GM23338 (cell line): ENCODE results near the gene HRH3. TPM values are rescaled to one million over a fixed set of nuclear protein-coding genes. Genes with fewer than 3 reads are reported as not detected.

ENCODE experiments used
- ATAC-seq: fragments of 200-7000 bp; cut with Tn5 transposase; 3 replicates; pipeline ENCODE4 v1.9.1; 2020
- DNase-seq: peaks from one replicate; pipeline ENCODE4 v3.0.0-alpha.2; 2015; ENCODE audit warnings: low spot score
- H2AFZ ChIP-seq: fragments of 200-600 bp; sonication (generic); 2 replicates; pipeline ENCODE4 v1.8.0; 2016; ENCODE audit warnings: antibody characterized with exemption, mild to moderate bottlenecking, moderate library complexity
- H3F3A ChIP-seq: fragments of 200-600 bp; sonication (generic); replicated peaks from 2 replicates; pipeline ENCODE4 v1.8.0; 2017; ENCODE audit warnings: antibody characterized with exemption, mixed run types, low read depth
- H3K27ac ChIP-seq: fragments of 200-600 bp; sonication (generic); 2 replicates; pipeline ENCODE4 v1.6.1; 2016; ENCODE audit warnings: low read depth
- H3K27me3 ChIP-seq: fragments of 200-600 bp; sonication (generic); 2 replicates; pipeline ENCODE4 v1.8.0; 2016; ENCODE audit warnings: mild to moderate bottlenecking, mixed run types, moderate library complexity; ENCODE audit not compliant: insufficient read depth
- H3K36me3 ChIP-seq: fragments of 200-600 bp; sonication (generic); 2 replicates; pipeline ENCODE4 v1.8.0; 2016; ENCODE audit warnings: mild to moderate bottlenecking; ENCODE audit not compliant: insufficient read depth
- H3K4me1 ChIP-seq: fragments of 200-600 bp; sonication (generic); 2 replicates; pipeline ENCODE4 v1.8.0; 2016; ENCODE audit warnings: mild to moderate bottlenecking, moderate library complexity; ENCODE audit not compliant: insufficient read depth
- H3K4me2 ChIP-seq: fragments of 200-600 bp; sonication (generic); 2 replicates; pipeline ENCODE4 v1.7.1; 2017; ENCODE audit warnings: mixed run types
- H3K4me3 ChIP-seq: fragments of 200-600 bp; sonication (generic); 2 replicates; pipeline ENCODE4 v1.6.1; 2016; ENCODE audit warnings: mixed run types
- H3K79me2 ChIP-seq: fragments of 200-600 bp; sonication (generic); replicated peaks from 2 replicates; pipeline ENCODE4 v1.8.0; 2017; ENCODE audit warnings: mild to moderate bottlenecking; ENCODE audit not compliant: insufficient read depth
- H3K9me2 ChIP-seq: fragments of 200-600 bp; sonication (generic); 2 replicates; pipeline ENCODE4 v1.8.0; 2017; ENCODE audit not compliant: insufficient read depth
- H4K20me1 ChIP-seq: fragments of 200-600 bp; sonication (generic); replicated peaks from 2 replicates; pipeline ENCODE4 v1.8.0; 2017; ENCODE audit warnings: mild to moderate bottlenecking; ENCODE audit not compliant: insufficient read depth
- H3K27ac Mint-ChIP-seq: 2 replicates; pipeline ENCODE4 v1.8.0; 2020; ENCODE audit warnings: inconsistent platforms, mild to moderate bottlenecking, moderate library complexity, mixed read lengths
- H3K27me3 Mint-ChIP-seq: 3 replicates; pipeline ENCODE4 v1.8.0; 2022; ENCODE audit warnings: low read depth, mild to moderate bottlenecking, moderate library complexity, mixed read lengths, inconsistent platforms; ENCODE audit not compliant: insufficient read depth, poor library complexity
- H3K36me3 Mint-ChIP-seq: 3 replicates; pipeline ENCODE4 v1.8.0; 2021; ENCODE audit warnings: low read depth, mild to moderate bottlenecking, inconsistent platforms, moderate library complexity, mixed read lengths
- H3K4me1 Mint-ChIP-seq: 3 replicates; pipeline ENCODE4 v1.8.0; 2020; ENCODE audit warnings: mild to moderate bottlenecking, inconsistent platforms, mixed read lengths
- H3K4me3 Mint-ChIP-seq: 3 replicates; pipeline ENCODE4 v1.8.0; 2021; ENCODE audit warnings: moderate library complexity, mild to moderate bottlenecking, inconsistent platforms, mixed read lengths
- H3K9me3 Mint-ChIP-seq: 3 replicates; pipeline ENCODE4 v1.8.0; 2020; ENCODE audit warnings: moderate library complexity, mild to moderate bottlenecking, inconsistent platforms, mixed read lengths
- CREB1 ChIP-seq: fragments of 250-450 bp; sonication (Bioruptor Pico); IDR thresholded peaks from 2 replicates; pipeline ENCODE4 v1.5.0; 2020; ENCODE audit warnings: low read depth, mild to moderate bottlenecking, moderate library complexity
- CTCF ChIP-seq, 2 experiments: fragments of 200-600 bp in 1 of 2; sonication (generic) in 1 of 2; conservative IDR thresholded peaks; 2 replicates each; pipeline versions ENCODE4 v1.5.1 to v1.6.1; 2016 to 2017; ENCODE audit warnings: antibody characterized with exemption in 2 of 2, low read depth in 2 of 2, mild to moderate bottlenecking in 2 of 2, moderate library complexity in 1 of 2
- EZH2phosphoT487 ChIP-seq: fragments of 200-600 bp; sonication (generic); IDR thresholded peaks from one replicate; pipeline ENCODE4 v1.8.1; 2018; ENCODE audit warnings: antibody characterized with exemption; ENCODE audit not compliant: unreplicated experiment
- JUNB ChIP-seq: IDR thresholded peaks from one replicate; pipeline ENCODE4 v1.6.1; 2016; ENCODE audit warnings: antibody characterized with exemption; ENCODE audit not compliant: unreplicated experiment
- NANOG ChIP-seq: IDR thresholded peaks from 2 replicates; pipeline ENCODE4 v1.6.1; 2016; ENCODE audit warnings: antibody characterized with exemption, borderline replicate concordance
- REST ChIP-seq: IDR thresholded peaks from one replicate; pipeline ENCODE4 v1.6.1; 2018; ENCODE audit warnings: antibody characterized with exemption; ENCODE audit not compliant: unreplicated experiment
- ZNF114 ChIP-seq: fragments of 250-450 bp; sonication (Bioruptor Pico); IDR thresholded peaks from 2 replicates; pipeline ENCODE4 v1.5.0; 2020; ENCODE audit warnings: mild to moderate bottlenecking, moderate library complexity
- ZNF331 ChIP-seq: fragments of 250-450 bp; sonication (Bioruptor Pico); IDR thresholded peaks from 2 replicates; pipeline ENCODE4 v1.5.0; 2020; ENCODE audit warnings: low read depth, mild to moderate bottlenecking, moderate library complexity
- polyA plus RNA-seq: library from polyadenylated mRNA; unstranded; fragments of >200 nt; fragmentation: Nextera tagmentation; extraction: Ambion mirVana; gene quantifications from 2 replicates; pipeline ENCODE4 v1.2.1, GENCODE V29; 2016
- total RNA-seq: library from RNA; depleted of rRNA; stranded (reverse); fragments of >200 nt; shearing (Covaris generic); gene quantifications from 2 replicates; pipeline ENCODE4 v1.2.3, GENCODE V29; 2014

The HRH3 gene
- total and polyA plus RNA-seq, 2 experiments from 2014 or later: 1.5 to 5.2 TPM

- no peak for ATAC-seq
These were observed 13.6 kb upstream of the HRH3 start for GRCh38 chr20:62233684-62234083.

More at GRCh38 chr20:62233684-62234083, 13.6 kb upstream of the HRH3 start:
- H3F3A ChIP-seq: no peaks in the 10 kb centered on the region
- TF ChIP-seq NANOG: no peak
- no peak for TF ChIP-seq CTCF (conservative IDR thresholded peaks at IDR 0.05; ENCODE audit: low read depth in 2 of 2)
- TF ChIP-seq EZH2phosphoT487: no peak
- no peak for TF ChIP-seq CREB1 (CRISPR knock-in tag)
- TF ChIP-seq ZNF114 (CRISPR knock-in tag): no peak
- no peak for TF ChIP-seq REST
- no peak for TF ChIP-seq ZNF331 (CRISPR knock-in tag)
- no peak for TF ChIP-seq JUNB
- Mint-ChIP-seq H3K4me1 (peaks cover 4% of the 10 kb centered on the region; the same call in 2 of the 3 replicates), H3K36me3 (no peaks in the 10 kb centered on the region), H3K9me3 (no peaks in the 10 kb centered on the region), H3K27me3 (peaks cover 4% of the 10 kb centered on the region), H3K27ac (no peak overlapping the region), H3K4me3 (no peak overlapping the region)
- H4K20me1 ChIP-seq: no peaks in the 10 kb centered on the region
- no peak overlapping the region for H3K4me3 ChIP-seq
- no peak overlapping the region for H3K4me2 ChIP-seq
- no peak overlapping the region for H3K27ac ChIP-seq
- no peak for DNase-seq
- H3K27me3 ChIP-seq: no peaks in the 10 kb centered on the region
- H3K9me2 ChIP-seq: no peaks in the 10 kb centered on the region
- H3K4me1 ChIP-seq: peaks cover 4% of the 10 kb centered on the region; the same call in 1 of the 2 replicates
- no peaks in the 10 kb centered on the region for H3K36me3 ChIP-seq
- H3K79me2 ChIP-seq: no peaks in the 10 kb centered on the region
- no peak overlapping the region for H2AFZ ChIP-seq
